HG03565 (cell line): ENCODE measurements around the gene CAMTA1.

Experiments
- ATAC-seq: cut with Tn5 transposase; IDR thresholded peaks from one replicate; pipeline ENCODE4 v1.9.1; 2021; ENCODE audit warnings: mild to moderate bottlenecking, moderate library complexity; ENCODE audit not compliant: unreplicated experiment

CAMTA1 gene

DNA sequence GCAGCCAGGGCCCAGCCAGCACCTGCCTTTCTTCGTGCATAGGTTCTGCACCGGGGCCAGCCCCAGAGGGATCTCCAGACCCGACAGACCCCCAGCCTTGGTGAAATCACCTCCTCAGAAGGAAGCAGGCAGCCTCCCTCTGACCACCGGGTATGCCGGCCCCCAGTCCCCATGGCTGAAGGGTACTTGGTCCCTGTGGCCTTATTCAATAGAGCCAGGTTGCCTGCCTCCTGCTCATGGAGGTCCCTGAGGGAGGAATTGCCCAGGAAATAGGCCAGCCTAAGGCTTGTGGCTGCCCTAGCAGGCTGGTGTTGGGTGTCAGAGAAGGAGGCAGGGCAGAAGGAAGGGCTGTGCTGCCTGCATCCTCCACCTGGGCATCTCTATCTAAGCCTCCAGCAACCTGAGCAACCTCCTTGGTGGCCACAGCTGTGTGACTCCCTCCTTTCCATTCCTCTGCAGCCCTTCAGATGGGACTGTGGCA is 647.7 kb downstream of the CAMTA1 start:
- no peak for ATAC-seq

DNA sequence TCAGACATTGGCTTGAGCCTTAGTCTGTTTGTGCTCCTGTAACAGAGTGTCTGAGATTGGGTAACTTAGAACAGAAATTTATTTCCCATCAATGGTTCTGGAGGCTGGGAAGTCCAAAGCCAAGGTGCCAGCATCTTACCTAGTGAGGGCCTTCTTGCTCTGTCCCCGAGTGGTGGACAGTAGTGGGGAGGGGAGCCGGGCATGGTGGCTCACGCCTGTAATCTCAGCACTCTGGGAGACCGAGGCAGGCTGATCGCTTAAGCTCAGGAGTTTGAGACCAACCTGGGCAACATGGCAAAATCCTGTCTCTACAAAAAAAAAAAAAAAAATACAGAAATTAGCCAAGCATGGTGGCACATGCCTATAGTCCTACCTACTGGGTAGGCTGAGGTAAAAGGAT is 649.3 kb downstream of the CAMTA1 start:
- ATAC-seq, result no peak

DNA sequence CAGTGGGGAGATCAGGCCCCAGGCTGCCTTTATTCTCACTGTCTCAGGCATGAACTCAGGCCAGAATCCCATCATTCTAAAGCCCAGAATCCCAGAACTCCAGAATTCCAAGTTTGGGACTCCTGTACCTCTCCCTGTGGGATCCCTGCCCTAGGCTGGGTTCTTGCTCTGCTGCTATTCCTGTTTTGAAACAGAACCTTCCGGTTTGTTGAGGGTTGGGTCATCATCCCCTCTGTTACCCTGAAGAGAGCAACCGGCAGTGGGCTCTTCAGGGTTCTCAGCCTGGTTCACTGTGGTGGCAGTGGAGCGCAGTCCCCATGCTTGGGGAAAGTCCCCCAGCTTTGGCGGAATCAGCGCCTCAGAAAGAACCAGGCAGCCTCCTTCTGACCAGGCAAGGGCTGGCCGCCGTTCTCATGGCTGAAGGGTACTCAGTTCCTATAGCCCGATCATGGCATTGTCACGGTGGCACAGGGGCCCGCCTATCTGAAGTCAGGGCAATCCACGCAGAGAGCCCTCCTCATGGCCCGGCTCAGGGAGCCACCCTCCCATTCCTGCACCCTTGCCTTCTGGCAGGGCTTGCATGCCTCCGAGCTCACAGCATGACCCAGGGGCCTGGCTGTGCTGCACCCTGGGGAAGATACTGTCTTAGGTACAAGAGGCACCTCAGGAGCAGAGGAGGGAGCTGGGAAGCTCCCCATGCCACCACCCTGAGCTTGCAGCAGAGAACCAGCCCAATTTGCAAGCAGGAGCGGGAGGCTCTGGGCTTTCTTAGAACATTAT is 650.2 kb downstream of the CAMTA1 start:
- no peak for ATAC-seq

DNA sequence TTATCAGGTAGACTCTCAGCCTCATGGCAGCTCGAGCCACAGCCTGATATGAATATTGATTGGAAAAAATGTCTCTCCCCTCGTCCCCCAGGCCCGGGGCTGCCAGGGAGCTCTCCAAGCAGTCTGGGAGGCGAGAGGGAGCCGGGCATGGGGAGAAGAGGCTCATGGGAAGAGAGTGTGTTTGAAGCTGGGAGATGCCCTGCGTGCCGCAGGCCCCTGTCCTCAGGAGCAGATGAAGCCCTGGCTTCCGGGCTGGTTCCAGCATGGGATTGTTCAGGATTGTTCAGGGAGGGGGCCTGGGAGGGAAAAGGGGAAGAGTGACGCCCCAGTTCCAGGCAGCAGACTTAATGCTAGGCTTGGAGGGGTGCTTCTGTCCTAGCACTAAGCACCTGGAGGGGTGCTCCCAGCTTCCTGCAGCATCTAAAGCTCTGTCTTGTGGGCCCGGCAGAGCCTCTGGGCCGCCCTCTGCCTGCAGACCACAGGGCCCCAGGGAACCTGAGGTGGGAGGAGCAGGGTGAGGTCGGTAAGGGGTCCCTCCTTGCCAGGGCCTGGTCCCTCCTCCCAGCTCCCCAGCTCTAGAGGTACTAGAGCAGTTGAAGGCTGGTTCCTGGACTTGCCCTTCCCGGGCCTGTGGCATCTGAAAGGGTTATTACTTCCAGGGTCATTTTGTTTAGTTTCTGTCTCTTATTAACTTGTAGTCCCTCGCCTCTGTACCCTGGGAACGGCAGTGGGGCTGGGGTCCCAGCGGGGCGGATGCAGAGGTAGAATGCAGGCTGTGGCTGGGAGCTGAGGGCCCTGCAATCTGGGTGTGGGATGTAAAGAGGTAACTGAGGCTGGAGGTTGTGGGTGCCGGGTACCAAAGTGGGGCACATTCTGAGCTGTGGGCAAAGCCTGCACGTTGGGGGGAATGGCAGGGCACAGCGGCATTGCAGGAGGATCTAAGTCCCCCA is 651.1 kb downstream of the CAMTA1 start:
- ATAC-seq, result no peak

DNA sequence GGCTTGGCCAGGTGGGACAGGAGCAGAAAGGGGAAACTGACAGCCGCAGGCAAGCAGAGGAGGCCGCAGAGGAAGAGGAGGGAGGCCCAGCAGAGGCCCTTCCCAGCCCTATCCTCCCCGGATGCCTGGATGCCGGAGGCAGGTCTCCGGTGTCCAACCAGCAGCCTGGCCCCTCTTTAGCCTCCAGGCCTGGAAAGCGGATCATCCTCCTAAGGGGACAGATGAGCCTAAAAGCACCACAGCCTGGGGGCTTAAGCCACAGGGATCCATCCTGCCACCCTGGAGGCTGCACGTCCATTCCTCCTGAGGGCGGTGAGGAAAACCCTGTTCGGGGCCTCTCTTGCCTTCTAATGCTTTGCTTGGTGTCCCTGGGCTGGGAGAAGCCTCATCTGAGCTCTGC is 651.8 kb downstream of the CAMTA1 start:
- ATAC-seq, result no peak

DNA sequence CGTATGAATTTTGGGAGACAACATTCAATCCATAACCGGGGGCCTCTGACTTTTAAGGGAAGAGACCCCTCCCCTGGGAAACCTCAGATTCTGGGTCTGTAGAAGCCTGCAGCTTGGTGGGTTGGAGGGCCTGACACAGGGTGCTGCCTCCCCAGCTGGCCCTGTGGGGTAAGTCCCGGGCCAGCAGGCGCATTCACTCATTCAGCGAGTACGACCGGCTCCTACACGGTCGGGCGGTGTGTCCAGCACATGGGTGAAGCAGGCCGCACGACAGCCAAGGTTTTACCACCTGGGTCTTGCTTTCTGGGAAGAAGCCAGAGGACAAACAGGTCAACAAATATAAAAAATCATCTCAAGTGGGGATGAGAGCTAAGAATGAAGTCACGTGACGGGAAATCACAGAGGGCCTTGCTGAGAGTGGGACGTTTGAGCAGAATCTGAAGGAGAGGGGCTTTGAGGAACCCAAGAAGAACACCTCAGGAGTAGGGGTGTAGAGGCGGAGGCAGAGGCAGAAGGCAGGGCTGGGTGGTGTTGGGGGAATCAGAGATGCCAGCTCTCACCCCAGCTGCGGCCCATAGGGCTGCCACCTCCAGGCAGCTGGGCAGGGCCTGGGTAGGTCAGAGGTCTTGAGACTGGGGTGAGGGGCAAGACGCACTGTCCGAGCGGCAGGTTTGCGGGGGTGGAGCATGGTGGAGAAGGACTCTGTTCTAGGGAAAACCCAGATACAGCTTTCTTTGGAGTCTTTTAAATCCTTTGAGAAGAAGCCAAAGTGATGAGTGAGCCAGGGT is 652.5 kb downstream of the CAMTA1 start:
- ATAC-seq, result no peak

DNA sequence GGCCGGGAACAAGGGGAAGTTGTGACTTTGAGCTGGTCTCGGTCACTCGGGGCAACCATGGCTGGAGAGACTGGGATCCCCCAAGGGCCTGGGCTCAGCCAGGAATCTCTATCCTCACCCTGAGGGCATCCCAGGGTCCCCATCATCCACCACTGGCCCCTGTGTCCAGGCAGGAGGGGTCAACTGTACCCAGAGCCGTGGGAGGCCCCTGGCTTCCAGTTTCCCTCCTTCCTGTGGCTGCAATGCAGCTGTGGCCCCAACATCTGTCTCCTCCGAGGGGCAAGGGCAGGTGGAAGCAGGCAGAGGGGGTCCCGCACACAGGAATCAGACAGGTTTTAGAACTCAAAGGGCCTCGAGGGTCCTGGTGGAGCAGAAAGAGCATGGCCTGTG is 653.1 kb downstream of the CAMTA1 start:
- ATAC-seq, result no peak

DNA sequence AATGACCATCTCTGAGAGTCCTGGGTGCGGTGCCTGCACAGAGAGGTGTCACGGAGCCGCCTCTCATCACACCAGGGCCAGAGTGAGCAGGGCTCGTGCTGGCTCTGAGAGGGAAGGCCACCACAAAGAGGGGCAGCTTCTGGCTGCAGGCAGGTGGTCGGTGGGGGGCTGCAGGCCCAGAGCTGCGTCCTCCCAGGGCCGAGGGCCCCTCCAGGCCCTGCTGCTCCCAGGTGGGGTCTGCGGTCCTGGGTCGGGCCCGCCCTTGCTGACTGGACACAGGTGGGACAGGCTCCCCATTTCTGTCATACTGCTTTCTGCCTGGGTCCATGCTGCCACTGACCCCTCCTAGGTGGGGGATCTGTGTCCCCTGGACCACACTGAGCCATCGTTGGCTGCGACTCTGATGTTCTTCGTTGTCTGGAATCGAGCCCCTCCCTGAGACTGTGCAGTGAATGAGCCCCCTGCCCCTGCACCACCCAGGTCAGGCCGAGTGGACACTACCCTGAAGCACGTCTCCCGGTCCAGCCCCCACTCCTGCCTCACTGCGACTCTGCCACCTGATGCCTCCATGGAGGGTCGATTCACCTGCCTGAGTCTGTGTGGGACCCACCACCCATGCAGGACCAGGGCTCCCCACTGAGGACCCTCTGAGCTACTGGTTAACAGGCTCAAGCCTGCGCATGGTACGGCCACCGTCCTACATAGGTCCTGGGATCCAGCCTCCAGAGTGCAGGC is 653.8 kb downstream of the CAMTA1 start:
- no peak for ATAC-seq

DNA sequence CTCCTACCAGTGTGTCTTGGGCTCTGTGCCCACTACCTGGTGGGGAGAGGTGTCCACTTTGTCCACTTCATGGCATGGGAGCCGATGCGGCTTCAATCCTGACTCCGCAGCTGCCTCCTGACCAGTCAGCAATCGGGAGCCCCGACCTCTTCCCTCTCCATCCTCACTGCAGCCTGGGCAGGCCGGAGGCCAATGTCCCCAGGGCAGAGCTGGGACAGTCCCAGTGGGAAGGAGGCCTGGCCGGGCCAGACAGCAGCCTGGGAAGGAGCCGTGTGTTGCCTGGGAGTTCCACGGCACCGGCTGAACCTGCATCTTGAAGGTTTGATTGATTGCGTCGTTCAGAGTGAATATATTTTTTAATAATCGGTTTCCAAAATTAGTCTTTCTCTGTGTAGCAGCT is 654.9 kb downstream of the CAMTA1 start:
- no peak for ATAC-seq

DNA sequence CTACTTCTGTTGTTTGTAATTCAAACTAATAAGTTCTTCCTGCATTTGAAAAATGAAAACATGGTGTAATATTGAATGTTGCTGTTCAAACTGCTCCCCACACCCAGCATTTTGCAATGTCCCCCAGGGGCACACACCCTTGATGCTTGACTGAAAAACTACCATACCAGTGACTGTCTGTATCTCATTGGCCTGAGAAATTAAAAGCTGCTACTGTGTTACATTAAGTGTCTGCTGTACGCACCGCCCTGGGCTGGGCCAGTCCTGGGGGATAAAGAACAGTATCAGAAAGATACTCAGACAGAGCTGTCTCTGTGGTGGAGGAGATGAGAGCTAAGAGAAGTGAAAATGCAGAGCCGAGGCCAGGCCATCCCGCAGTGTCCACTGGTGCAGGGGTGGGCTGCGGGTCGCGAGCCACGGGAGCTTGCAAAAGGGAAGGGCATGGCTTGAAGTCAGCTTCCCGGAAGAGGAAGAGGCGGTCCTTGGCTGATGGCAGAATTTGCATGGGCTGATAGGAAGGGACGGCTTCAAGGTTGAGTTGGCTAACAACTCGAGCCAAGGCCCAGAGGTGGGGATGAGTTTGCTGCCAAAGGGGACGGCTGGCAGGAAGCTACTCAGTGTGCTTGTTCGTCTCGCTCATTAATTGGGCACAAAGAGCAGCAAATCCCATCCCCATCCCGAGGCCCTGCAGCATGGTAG is 656.0 kb downstream of the CAMTA1 start:
- no peak for ATAC-seq

DNA sequence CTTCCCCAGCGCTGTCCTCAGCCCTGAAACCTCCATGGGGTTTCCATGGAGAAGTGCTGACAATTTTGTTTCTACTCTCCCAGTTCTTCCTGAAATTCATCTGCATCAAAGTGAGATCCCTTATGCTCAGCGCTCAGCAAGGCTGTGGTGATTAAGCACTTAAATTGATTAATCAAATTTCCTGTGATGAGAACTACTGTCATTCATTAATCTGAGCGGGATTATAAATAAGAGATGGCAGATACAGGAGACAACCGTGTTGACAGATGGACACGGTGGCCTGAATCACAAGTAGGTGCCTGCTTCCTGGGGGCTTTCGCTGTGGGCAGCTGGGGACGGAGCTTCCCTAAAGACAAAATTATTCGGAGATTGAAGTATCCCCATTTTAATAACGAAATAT is 656.8 kb downstream of the CAMTA1 start:
- ATAC-seq, result no peak

DNA sequence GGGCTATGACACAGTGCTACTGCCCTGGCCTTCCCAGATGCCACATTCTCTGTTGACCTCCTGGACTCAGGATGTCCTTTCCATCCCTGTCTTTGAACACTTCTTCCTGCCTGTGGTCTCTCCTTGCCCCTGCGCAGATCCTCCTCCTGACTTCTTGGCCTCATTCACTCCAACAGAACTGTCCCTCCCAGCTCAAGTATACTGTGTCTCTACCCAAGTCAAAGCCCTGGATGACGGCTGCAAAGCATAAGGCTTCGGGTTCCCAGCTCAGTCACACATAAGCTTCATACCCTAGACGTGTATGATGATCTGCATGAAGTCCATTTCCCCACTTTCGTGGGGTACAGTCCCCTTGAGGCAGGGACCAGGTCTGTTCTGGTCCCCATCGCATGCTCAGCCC is 657.7 kb downstream of the CAMTA1 start:
- ATAC-seq, result no peak

DNA sequence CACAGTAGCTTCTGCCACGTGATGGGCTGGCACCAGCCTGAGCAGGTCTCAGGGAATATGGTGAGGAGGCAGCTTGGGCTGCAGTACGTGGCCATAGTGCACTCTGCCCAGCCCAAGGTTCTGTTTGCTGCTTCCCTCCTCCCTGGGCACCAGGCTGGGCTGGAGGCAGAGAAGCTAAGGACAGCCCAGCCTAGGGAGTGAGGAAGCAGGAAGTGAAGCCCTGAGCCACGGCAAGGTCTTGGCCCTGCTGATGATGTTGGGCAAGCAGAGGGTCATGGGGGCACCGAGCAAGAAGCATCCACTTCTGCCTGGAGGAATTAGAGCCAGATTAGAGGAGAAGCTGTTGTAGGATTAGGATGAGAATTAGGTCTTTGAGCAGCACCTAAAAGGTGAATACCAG is 659.1 kb downstream of the CAMTA1 start:
- ATAC-seq, result no peak

DNA sequence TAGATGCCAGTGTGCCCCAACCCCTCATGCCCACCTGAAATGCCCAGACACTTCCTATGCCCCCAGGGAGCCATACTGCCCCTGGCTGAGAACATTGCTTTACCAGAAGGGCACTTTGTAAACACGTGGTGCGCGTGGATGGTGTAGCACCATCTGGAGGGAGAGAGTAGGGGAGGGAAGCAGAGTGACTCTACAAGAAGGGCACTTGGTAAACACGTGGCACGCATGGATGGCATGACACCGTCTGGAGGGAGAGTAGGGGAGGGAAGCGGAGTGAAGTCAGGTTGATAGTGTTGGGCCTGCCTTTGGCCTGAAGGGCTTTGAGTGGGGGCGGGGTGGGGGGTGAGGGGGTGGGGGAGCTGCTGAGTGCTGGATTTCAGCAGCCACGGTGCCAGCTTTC is 661.8 kb downstream of the CAMTA1 start:
- ATAC-seq, result no peak

DNA sequence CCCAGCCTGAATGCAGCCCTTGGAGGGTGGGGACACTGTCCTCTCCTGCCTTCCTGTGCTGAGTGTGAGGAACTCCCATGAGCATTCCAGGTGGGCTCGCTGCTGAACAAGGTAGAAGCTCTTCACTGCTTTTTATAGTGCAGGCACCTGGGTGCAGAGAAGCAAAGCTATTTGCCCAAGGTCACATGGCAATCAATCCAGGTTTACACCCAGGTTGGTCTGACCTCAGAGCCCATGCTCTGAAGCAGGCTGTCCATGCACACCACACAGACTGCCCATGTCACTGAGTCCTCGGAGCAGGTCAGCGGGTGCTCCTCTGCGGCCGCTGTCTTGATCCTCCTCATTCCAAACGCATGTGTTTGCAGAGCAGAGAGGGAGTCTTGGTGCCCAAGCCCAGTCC is 662.5 kb downstream of the CAMTA1 start:
- no peak for ATAC-seq

DNA sequence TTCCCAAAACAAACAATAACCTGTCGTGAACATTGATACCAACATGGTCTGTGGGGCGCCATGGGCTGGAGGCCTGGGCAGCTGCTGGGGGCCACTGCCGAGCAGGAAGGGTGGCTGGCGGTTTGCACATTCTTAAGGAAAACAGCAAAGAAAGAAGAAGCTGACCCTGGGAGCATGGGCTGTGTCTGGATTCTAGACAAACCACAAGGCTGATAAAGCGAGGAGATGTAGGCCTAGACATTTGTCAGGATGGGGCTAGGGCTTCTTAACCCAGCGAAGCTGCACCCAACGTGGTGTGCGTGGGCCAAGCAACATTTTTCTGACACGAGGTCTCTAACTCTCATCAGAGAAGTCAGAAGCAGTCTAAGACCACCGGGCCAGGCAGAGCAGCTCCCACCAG is 663.7 kb downstream of the CAMTA1 start:
- no peak for ATAC-seq

DNA sequence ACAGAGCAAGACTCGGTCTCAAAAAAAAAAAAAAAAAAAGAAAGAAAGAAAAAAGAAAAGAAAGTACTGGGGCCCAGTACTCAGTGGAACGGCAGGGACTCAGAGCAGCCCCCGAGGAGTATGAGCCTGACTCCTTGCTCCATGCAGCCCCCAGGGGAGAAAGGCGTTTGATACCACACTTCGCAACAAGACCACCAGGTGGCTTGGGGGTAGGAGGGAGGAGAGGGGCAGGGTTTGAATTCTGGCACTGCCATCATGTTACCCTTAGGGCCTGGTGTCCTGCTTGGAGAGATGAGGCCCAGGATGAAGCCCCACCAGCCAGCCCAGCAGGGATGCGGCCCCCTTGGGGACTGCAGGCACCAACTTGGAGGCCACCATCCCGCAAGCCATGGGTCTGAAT is 664.5 kb downstream of the CAMTA1 start:
- no peak for ATAC-seq

DNA sequence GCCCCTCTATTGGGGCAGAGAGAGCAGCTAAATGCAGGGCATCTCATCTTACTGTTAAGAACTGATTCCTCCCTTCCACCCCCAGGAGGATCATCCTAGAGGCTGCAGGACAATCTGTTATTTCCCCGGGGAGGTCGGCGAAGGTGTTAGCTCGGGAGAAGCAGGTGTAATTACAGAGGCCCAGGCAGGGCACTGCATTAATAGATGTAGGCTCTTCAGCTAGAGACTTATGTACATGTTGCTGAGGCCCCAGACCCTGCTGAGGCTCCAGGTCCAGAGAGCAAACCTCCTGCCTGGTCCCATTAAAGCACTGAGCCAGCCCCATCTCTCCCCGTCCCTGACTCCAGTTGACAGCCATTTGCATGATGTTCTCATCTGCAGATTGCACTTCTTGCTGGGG is 665.6 kb downstream of the CAMTA1 start:
- ATAC-seq, result no peak

DNA sequence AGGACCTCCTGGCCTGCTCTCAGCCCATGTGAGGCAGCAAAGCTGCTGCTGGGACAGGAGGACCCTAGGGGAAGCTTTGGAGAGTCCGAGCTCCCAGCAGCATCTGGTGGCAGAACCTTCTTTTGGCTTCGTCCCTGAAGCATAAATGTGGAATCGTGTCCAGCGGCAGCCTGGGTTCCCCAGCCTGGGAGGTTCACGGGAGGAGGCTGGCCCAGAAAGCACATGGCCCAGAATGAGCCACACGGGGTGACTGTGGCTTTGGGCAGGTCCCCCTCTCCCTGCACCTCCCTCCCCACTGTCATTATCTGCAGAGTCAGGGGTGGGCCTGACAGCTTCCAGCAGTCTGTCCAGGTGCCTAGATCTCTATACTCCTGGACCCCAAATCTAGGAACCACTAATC is 667.8 kb downstream of the CAMTA1 start:
- no peak for ATAC-seq
